ENCODE measurements around the gene LRRC17. TPM values are rescaled to one million over a fixed set of nuclear protein-coding genes. Genes with fewer than 3 reads are reported as not detected.

The LRRC17 gene
- total and polyA plus RNA-seq, 2 of the 4 experiments (the other 2 are of a cell fraction), result 250 to 280 TPM

- Histone ChIP-seq H3K4ac (ENCODE audit: low read depth, low read length) (no peak overlapping the region), H3K27ac (ENCODE audit: insufficient read depth, low read length) (no peak overlapping the region), H2BK120ac (ENCODE audit: low read depth, low read length) (peak overlapping the region; percentile 0; the same call in 1 of the 2 replicates), H2BK5ac (ENCODE audit: low read depth, low read length, poor library complexity, severe bottlenecking) (no peak overlapping the region), H3K36me3 (ENCODE audit: control insufficient read depth, insufficient read depth, low read length) (no peaks in the 10 kb centered on the region), H2AK9ac (replicated peaks; ENCODE audit: low read depth, low read length, poor library complexity) (no peak overlapping the region), H3K79me1 (ENCODE audit: low read depth in 1 of 2, low read length in 2 of 2) (peaks cover 9 to 46% of the 10 kb centered on the region in 2 experiments; a peak in 3 of 4 replicates), H2AFZ (replicated peaks; ENCODE audit: low read length, poor library complexity) (no peak overlapping the region), H3K14ac (replicated peaks; ENCODE audit: low read depth, low read length) (peak overlapping the region; percentile 2; the same call in 1 of the 2 replicates), H3K9me3 (ENCODE audit: control insufficient read depth, insufficient read depth, low read length) (no peaks in the 10 kb centered on the region), H3K9ac (ENCODE audit: low read depth, low read length) (no peak overlapping the region), H3K9me1 (ENCODE audit: insufficient read depth, low read length) (peaks cover 11% of the 10 kb centered on the region), H4K20me1 (ENCODE audit: insufficient read depth, low read length) (no peaks in the 10 kb centered on the region; the same call in 1 of the 2 replicates), H4K91ac (ENCODE audit: insufficient read depth, low read depth, low read length) (no peak overlapping the region), H3K4me3 (ENCODE audit: insufficient read depth, low read depth, low read length) (no peak overlapping the region), H3K4me2 (ENCODE audit: low read depth, low read length) (no peak overlapping the region; the same call in 1 of the 2 replicates), H2AK5ac (ENCODE audit: low read depth, low read length) (no peak overlapping the region), H2BK15ac (ENCODE audit: low read depth, low read length) (0 out of 3 replicates have a peak overlapping the region, but pooled peaks have one; percentile 41), H3K18ac (ENCODE audit: low read depth, low read length) (no peak overlapping the region), H3K4me1 (ENCODE audit: control insufficient read depth, insufficient read depth, low read length) (peaks cover 13% of the 10 kb centered on the region), H4K8ac (ENCODE audit: low read depth in 2 of 2, low read length in 2 of 2) (peak overlapping the region in 1 of 2 experiments; percentile 1; a peak in 1 of 4 replicates), H3K56ac (ENCODE audit: extremely low read depth, insufficient read depth, low read length) (no peak overlapping the region; the same call in 1 of the 2 replicates), H3K27me3 (ENCODE audit: control insufficient read depth, insufficient read depth, low read length) (no peaks in the 10 kb centered on the region), H2BK20ac (ENCODE audit: low read depth, low read length) (no peak overlapping the region), H4K5ac (ENCODE audit: low read depth, low read length) (no peak overlapping the region), H3K23ac (ENCODE audit: low read depth, low read length) (no peak overlapping the region)
- DNase-seq (no peak), ATAC-seq (ENCODE audit: low read depth) (no peak)
- TF ChIP-seq MAZ (IDR thresholded peaks at IDR 0.05; ENCODE audit: borderline replicate concordance, low read depth, low read length) (no peak), MXI1 (IDR thresholded peaks at IDR 0.05; ENCODE audit: borderline replicate concordance, low read depth, low read length) (no peak), RFX5 (IDR thresholded peaks at IDR 0.05; ENCODE audit: low read depth, low read length) (no peak), POLR2A (IDR thresholded peaks at IDR 0.05; ENCODE audit: low read depth, low read length) (no peak), CEBPB (IDR thresholded peaks at IDR 0.05; ENCODE audit: low read depth, low read length) (no peak), FOS (IDR thresholded peaks at IDR 0.05; ENCODE audit: low read depth, low read length) (no peak), ELK1 (IDR thresholded peaks at IDR 0.05; ENCODE audit: borderline replicate concordance, low read depth, low read length) (no peak), CHD1 (IDR thresholded peaks at IDR 0.05; ENCODE audit: low read depth, low read length) (no peak), SMC3 (IDR thresholded peaks at IDR 0.05; ENCODE audit: low read depth, low read length) (no peak), MAFK (IDR thresholded peaks at IDR 0.05; ENCODE audit: low read depth, low read length) (no peak), CTCF (conservative IDR thresholded peaks at IDR 0.05; ENCODE audit: low read depth, low read length) (no peak), USF2 (IDR thresholded peaks at IDR 0.05; ENCODE audit: low read depth, low read length) (no peak), BHLHE40 (IDR thresholded peaks at IDR 0.05; ENCODE audit: low read depth, low read length) (no peak), RCOR1 (IDR thresholded peaks at IDR 0.05; ENCODE audit: insufficient replicate concordance, low read length) (no peak), RAD21 (IDR thresholded peaks at IDR 0.05; ENCODE audit: low read length) (no peak), NFE2L2 (IDR thresholded peaks at IDR 0.05; ENCODE audit: low read depth, low read length) (no peak)
- no CpG with 5 or more reads among the region's 1 CpG for WGBS, 2 experiments (ENCODE audit: extremely low coverage in 2 of 2, insufficient read length in 1 of 2)
- intact Hi-C loops (cut with micrococcal nuclease), result no loop called here
- in situ Hi-C loops (cut with MboI; ENCODE audit: low sequenced_read_pairs), result no loop called here
- CTCF ChIA-PET, result no interaction called here
- dilution Hi-C loops (cut with HindIII; ENCODE audit: low sequenced_read_pairs, unreplicated experiment), result no loop called here
- BruUV-seq (replicated peaks), result no TSS peak
- POLR2A ChIA-PET (ENCODE audit: unreplicated experiment), result no interaction called here
These were observed 6.0 kb downstream of the LRRC17 start for GRCh38 chr7:102918845-102919244.

Data from IMR-90 (cell line).